Measurements from ENCODE around the gene ISG15. TPM values are rescaled to one million over a fixed set of nuclear protein-coding genes. Genes with fewer than 3 reads are reported as not detected.

Gene ISG15
- total RNA-seq, 1 experiment from 2014 or later, result 140 TPM

Other genes starting within 250 kb of the ISG15 start
- 11.5 TPM for gene SAMD11, start 89.6 kb upstream of the ISG15 start, total RNA-seq (2021; ENCODE audit: unreplicated experiment)
- gene NOC2L, start 54.2 kb upstream of the ISG15 start, total RNA-seq (2021; ENCODE audit: unreplicated experiment), result 260 TPM
- gene KLHL17, start 52.9 kb upstream of the ISG15 start, total RNA-seq (2021; ENCODE audit: unreplicated experiment), result 100.0 TPM
- gene PLEKHN1, start 47.0 kb upstream of the ISG15 start, total RNA-seq (2021; ENCODE audit: unreplicated experiment), result 11.6 TPM
- gene PERM1, start 31.4 kb upstream of the ISG15 start, total RNA-seq (2021; ENCODE audit: unreplicated experiment), result 0.39 TPM
- gene HES4, start 13.4 kb upstream of the ISG15 start, total RNA-seq (2021; ENCODE audit: unreplicated experiment), result 145 TPM
- gene AGRN, start 6.6 kb downstream of the ISG15 start, total RNA-seq (2021; ENCODE audit: unreplicated experiment), result 134 TPM
- gene RNF223, start 60.8 kb downstream of the ISG15 start, total RNA-seq (2021; ENCODE audit: unreplicated experiment), result 6.3 TPM
- 22.7 TPM for gene C1orf159, start 102.6 kb downstream of the ISG15 start, total RNA-seq (2021; ENCODE audit: unreplicated experiment)
- 0.10 TPM for gene TTLL10, start 160.4 kb downstream of the ISG15 start, total RNA-seq (2021; ENCODE audit: unreplicated experiment)
- 56.2 TPM for gene TNFRSF18, start 193.1 kb downstream of the ISG15 start, total RNA-seq (2021; ENCODE audit: unreplicated experiment)
- 0.37 TPM for gene TNFRSF4, start 200.7 kb downstream of the ISG15 start, total RNA-seq (2021; ENCODE audit: unreplicated experiment)
- gene SDF4, start 218.5 kb downstream of the ISG15 start, total RNA-seq (2021; ENCODE audit: unreplicated experiment), result 133 TPM
- gene B3GALT6, start 218.7 kb downstream of the ISG15 start, total RNA-seq (2021; ENCODE audit: unreplicated experiment), result 16.3 TPM
- gene C1QTNF12, start 233.2 kb downstream of the ISG15 start, total RNA-seq (2021; ENCODE audit: unreplicated experiment), result 6.9 TPM